HepG2 (cell line): ENCODE measurements around the gene KLHDC7A. TPM values are rescaled to one million over a fixed set of nuclear protein-coding genes. Genes with fewer than 3 reads are reported as not detected.
A peak's percentile ranks its signal among the peaks of the same experiment; 100 is the strongest.

Experiments used
- ATAC-seq: fragments of 200-7000 bp; cut with Tn5 transposase; 3 replicates; pipeline ENCODE4 v1.9.1; 2020; ENCODE audit warnings: mild to moderate bottlenecking, moderate library complexity
- BruUV-seq: library from RNA; stranded (reverse); fragments of 400-500 nt; replicated peaks from 2 replicates; lab custom pipeline; 2021; lab: Mats Ljungman, UMichigan
- CTCF ChIA-PET: fragments of 300-600 bp; formaldehyde crosslinking; extraction: SDS; loops from one replicate; lab custom pipeline; 2021; ENCODE audit warnings: low total read pairs, inconsistent platforms, low intra/inter-chr PET ratio; lab: Yijun Ruan, JAX
- POLR2A ChIA-PET: fragments of 350-600 bp; sonication (Branson Sonifier 250); formaldehyde crosslinking; loops from one replicate; lab custom pipeline; 2020; ENCODE audit warnings: antibody characterized with exemption, inconsistent platforms; lab: Yijun Ruan, JAX
- DNase-seq: peaks from one replicate; pipeline ENCODE4 v3.0.0-alpha.2; 2015; ENCODE audit warnings: low spot score
- FAIRE-seq: peaks from 3 replicates; lab custom pipeline; 2011; peaks lifted over from hg19 to GRCh38; lab: Jason Lieb, UNC
- H2AFZ ChIP-seq: one replicate; pipeline ENCODE4 v1.6.1; 2011; ENCODE audit warnings: low read length, inconsistent platforms
- H3K27ac ChIP-seq: fragments of 300-600 bp; 3 replicates; pipeline ENCODE4 v1.8.0; 2011; ENCODE audit warnings: mixed run types, mild to moderate bottlenecking, mixed read lengths, low read length, inconsistent platforms; ENCODE audit not compliant: insufficient read depth; ENCODE audit errors: extremely low read length
- H3K27me3 ChIP-seq, 2 experiments: fragments of 200-600 bp in 1 of 2; 2 replicates in 1 of 2; 3 replicates in 1 of 2; pipeline versions ENCODE4 v1.6.0 to v1.8.0; 2011; ENCODE audit warnings: low read length in 2 of 2, mild to moderate bottlenecking in 2 of 2, moderate library complexity in 2 of 2, inconsistent platforms in 1 of 2; ENCODE audit not compliant: insufficient read depth in 2 of 2, control insufficient read depth in 1 of 2
- H3K36me3 ChIP-seq, 2 experiments: fragments of 200-600 bp in 1 of 2; replicated peaks in 1 of 2; 2 replicates in 1 of 2; 3 replicates in 1 of 2; pipeline versions ENCODE4 v1.5.1 to v1.8.0; 2011; ENCODE audit warnings: low read length in 2 of 2, inconsistent platforms in 1 of 2; ENCODE audit not compliant: insufficient read depth in 2 of 2, control insufficient read depth in 1 of 2
- H3K4me1 ChIP-seq: 2 replicates; pipeline ENCODE4 v1.5.1; 2012; ENCODE audit warnings: low read length, inconsistent platforms; ENCODE audit not compliant: insufficient read depth
- H3K4me2 ChIP-seq: 2 replicates; pipeline ENCODE4 v1.6.0; 2011; ENCODE audit warnings: low read depth, low read length, inconsistent platforms
- H3K4me3 ChIP-seq, 3 experiments: fragments of 200-600 bp in 1 of 3; sonication (generic), shearing (Covaris generic) in 1 of 3; replicated peaks in 1 of 3; 2 replicates each; pipeline ENCODE4 v1.5.1; 2011 to 2016; ENCODE audit warnings: low read length in 3 of 3, inconsistent platforms in 2 of 3, low read depth in 2 of 3, mild to moderate bottlenecking in 2 of 3, control low read depth in 1 of 3, mixed read lengths in 1 of 3; ENCODE audit not compliant: insufficient read depth in 1 of 3
- H3K79me2 ChIP-seq: one replicate; pipeline ENCODE4 v1.6.1; 2011; ENCODE audit warnings: low read length, inconsistent platforms; ENCODE audit not compliant: insufficient read depth
- H3K9ac ChIP-seq: 2 replicates; pipeline ENCODE4 v1.6.0; 2011; ENCODE audit warnings: mild to moderate bottlenecking, low read depth, low read length, inconsistent platforms; ENCODE audit not compliant: insufficient read depth
- H3K9me3 ChIP-seq: 2 replicates; pipeline ENCODE4 v1.5.1; 2012; ENCODE audit warnings: mild to moderate bottlenecking, low read length
- H4K20me1 ChIP-seq: 2 replicates; pipeline ENCODE4 v1.6.0; 2011; ENCODE audit warnings: inconsistent platforms, mild to moderate bottlenecking, low read length, moderate library complexity; ENCODE audit not compliant: insufficient read depth
- ATF4 ChIP-seq, 2 experiments: fragments of 450-650 bp in 1 of 2; sonication (generic) in 1 of 2; formaldehyde crosslinking; IDR thresholded peaks; 2 replicates each; pipeline versions ENCODE4 v1.5.0 to v1.8.0; 2020 to 2022; ENCODE audit warnings: mild to moderate bottlenecking in 1 of 2, missing genetic modification reagents in 1 of 2
- ETV6 ChIP-seq: sonication (generic); formaldehyde crosslinking; conservative IDR thresholded peaks from 2 replicates; pipeline ENCODE4 v1.4.0; 2020; ENCODE audit warnings: missing genetic modification reagents
- HMG20A ChIP-seq: IDR thresholded peaks from 2 replicates; pipeline ENCODE4 v1.6.1; 2016; ENCODE audit warnings: borderline replicate concordance
- HNRNPL ChIP-seq: fragments of 200-400 bp; formaldehyde crosslinking; IDR thresholded peaks from 2 replicates; pipeline ENCODE4 v1.6.1; 2017; ENCODE audit warnings: mild to moderate bottlenecking, low read depth, low read length
- HNRNPLL ChIP-seq: fragments of 200-400 bp; formaldehyde crosslinking; IDR thresholded peaks from 2 replicates; pipeline ENCODE4 v1.6.1; 2017; ENCODE audit warnings: mild to moderate bottlenecking, low read depth, low read length; ENCODE audit not compliant: poor library complexity, severe bottlenecking
- HOXA3 ChIP-seq: sonication (generic); formaldehyde crosslinking; IDR thresholded peaks from 2 replicates; pipeline ENCODE4 v1.5.0; 2020; ENCODE audit warnings: missing genetic modification reagents
- RBM39 ChIP-seq: fragments of 200-400 bp; formaldehyde crosslinking; IDR thresholded peaks from one replicate; pipeline ENCODE4 v1.6.1; 2018; ENCODE audit warnings: antibody characterized with exemption, mild to moderate bottlenecking, low read depth, low read length; ENCODE audit not compliant: poor library complexity, severe bottlenecking
- TRIM22 ChIP-seq: fragments of 450-650 bp; IDR thresholded peaks from 2 replicates; pipeline ENCODE4 v1.6.1; 2017
- ZBTB7A ChIP-seq: sonication (generic); formaldehyde crosslinking; IDR thresholded peaks from 2 replicates; pipeline ENCODE4 v1.8.0; 2022; ENCODE audit warnings: mild to moderate bottlenecking, missing genetic modification reagents
- ZNF136 ChIP-seq: sonication (generic); formaldehyde crosslinking; IDR thresholded peaks from 2 replicates; pipeline ENCODE4 v1.8.1; 2022; ENCODE audit warnings: low read depth, mild to moderate bottlenecking, moderate library complexity, missing genetic modification reagents
- ZNF33B ChIP-seq: sonication (generic); formaldehyde crosslinking; IDR thresholded peaks from 2 replicates; pipeline ENCODE4 v1.5.1; 2020; ENCODE audit warnings: mild to moderate bottlenecking, missing genetic modification reagents
- ZNF44 ChIP-seq: sonication (generic); formaldehyde crosslinking; IDR thresholded peaks from 2 replicates; pipeline ENCODE4 v1.5.1; 2020; ENCODE audit warnings: mild to moderate bottlenecking, missing genetic modification reagents
- ZNF451 ChIP-seq: sonication (generic); formaldehyde crosslinking; IDR thresholded peaks from 2 replicates; pipeline ENCODE4 v1.5.0; 2020; ENCODE audit warnings: mild to moderate bottlenecking, missing genetic modification reagents
- ZNF598 ChIP-seq: sonication (generic); formaldehyde crosslinking; IDR thresholded peaks from 2 replicates; pipeline ENCODE4 v1.5.1; 2020; ENCODE audit warnings: mild to moderate bottlenecking, missing genetic modification reagents, borderline replicate concordance
- ZNF687 ChIP-seq: sonication (generic); formaldehyde crosslinking; IDR thresholded peaks from 2 replicates; pipeline ENCODE4 v1.5.1; 2020; ENCODE audit warnings: mild to moderate bottlenecking, missing genetic modification reagents, moderate library complexity
- ZNF883 ChIP-seq: sonication (generic); formaldehyde crosslinking; IDR thresholded peaks from 2 replicates; pipeline ENCODE4 v1.5.1; 2020; ENCODE audit warnings: mild to moderate bottlenecking, missing genetic modification reagents; ENCODE audit errors: not compliant biosample characterization
- ZSCAN25 ChIP-seq: sonication (generic); formaldehyde crosslinking; IDR thresholded peaks from 2 replicates; pipeline ENCODE4 v1.8.0; 2022; ENCODE audit warnings: mild to moderate bottlenecking, missing genetic modification reagents
- WGBS: methylation state at CpG from one replicate; pipeline ENCODE4 v1.1.6; 2017; ENCODE audit warnings: low lambda C conversion rate; 5-methylcytosine and 5-hydroxymethylcytosine counted together
- in situ Hi-C: cut with HindIII; loops from 2 replicates; pipeline ENCODE4 v1.10.0; 2017; ENCODE audit warnings: low pct_unique_long_range_greater_than_20kb; ENCODE audit not compliant: extremely low pct_ligation_motif_present
- intact Hi-C: fragments of 100-400 bp; cut with micrococcal nuclease; formaldehyde crosslinking; loops from one replicate; pipeline ENCODE4 v1.10.0; 2022; ENCODE audit not compliant: unreplicated experiment
- polyA plus RNA-seq, 8 experiments: library from polyadenylated mRNA; depleted of rRNA in 3 of 8; stranded (reverse) in 7 of 8; unstranded in 1 of 8; fragments of >200 nt; fragmentation: Illumina TruSeq in 4 of 8; extraction: Trizol in 4 of 8; gene quantifications; 2 replicates each; pipeline versions ENCODE4 v1.2.1 to v1.2.3, GENCODE V29; 2011 to 2016; ENCODE audit warnings: low read depth in 4 of 8, missing spikeins in 1 of 8, mixed read lengths in 1 of 8; ENCODE audit not compliant: insufficient read depth in 1 of 8
- total RNA-seq, 5 experiments: library from RNA; depleted of rRNA; stranded (reverse); fragments of >200 nt; fragmentation: Illumina TruSeq; extraction: Trizol; gene quantifications; 2 replicates each; pipeline ENCODE4 v1.2.3, GENCODE V29; 2016; ENCODE audit warnings: low read depth in 1 of 5

KLHDC7A gene
- total and polyA plus RNA-seq, 2 of the 13 experiments (the other 11 are each of a cell fraction or from before 2014, with no cell fraction given), result 0.15 to 1.8 TPM

- in situ Hi-C loops, result no loop called here
- Histone ChIP-seq H4K20me1 (no peaks in the 10 kb centered on the region), H3K36me3 (no peaks in the 10 kb centered on the region), H3K79me2 (no peaks in the 10 kb centered on the region), H3K9ac (peak overlapping the region; percentile 29), H3K9me3 (no peaks in the 10 kb centered on the region), H3K4me2 (peak overlapping the region; percentile 86), H3K27ac (peak overlapping the region; percentile 24), H3K27me3 (no peaks in the 10 kb centered on the region), H3K4me1 (peaks cover 52% of the 10 kb centered on the region), H2AFZ (no peak overlapping the region), H3K4me3 (peak overlapping the region; percentile 45 to 68 (median 46); a peak in 5 of 6 replicates)
- BruUV-seq, result TSS peak; percentile 55
- POLR2A ChIA-PET, result interaction anchor here (1.0 to 1.7 kb wide), 3 partner anchors 13 to 17 kb away, joined by 4 to 10 read pairs (median 7); no protein-coding TSS in a partner anchor
- ATAC-seq, result peak; percentile 5
- no peak for FAIRE-seq
- WGBS, result 47% methylated on average over 8 of the region's 25 CpGs
- intact Hi-C loops, result no loop called here
- DNase-seq, result no peak
- CTCF ChIA-PET, result no interaction called here
- no peak for TF ChIP-seq ETV6 (CRISPR knock-in tag)
- peak; percentile 47 for TF ChIP-seq RBM39
- TF ChIP-seq HNRNPLL, result peak; percentile 5
- peak; percentile 22 for TF ChIP-seq ZNF883 (CRISPR knock-in tag)
- 0 out of 2 replicates have a peak, but pooled peaks have one; percentile 1 for TF ChIP-seq HNRNPL
- 0 out of 2 replicates have a peak, but pooled peaks have one; percentile 25 for TF ChIP-seq ZNF598 (CRISPR knock-in tag)
- no peak for TF ChIP-seq ATF4 (CRISPR knock-in tag; IDR thresholded peaks at IDR 0.05)
- no peak for TF ChIP-seq ZNF451
- TF ChIP-seq ZNF33B, result 0 out of 2 replicates have a peak, but pooled peaks have one; percentile 15
- no peak for TF ChIP-seq TRIM22
- 0 out of 2 replicates have a peak, but pooled peaks have one; percentile 52 for TF ChIP-seq ZNF44 (CRISPR knock-in tag)
- TF ChIP-seq ZNF136, result 0 out of 2 replicates have a peak, but pooled peaks have one; percentile 13
- peak; percentile 46; the same call in 1 of the 2 replicates for TF ChIP-seq ZNF687 (CRISPR knock-in tag)
- TF ChIP-seq HOXA3, result 0 out of 2 replicates have a peak, but pooled peaks have one; percentile 5
- no peak for TF ChIP-seq HMG20A (CRISPR knock-in tag)
- TF ChIP-seq ZBTB7A (CRISPR knock-in tag), result no peak
- 0 out of 2 replicates have a peak, but pooled peaks have one; percentile 8 for TF ChIP-seq ZSCAN25 (CRISPR knock-in tag)
Observed at GRCh38 chr1:18481190-18481920, 625 bp downstream of the KLHDC7A start.
